HG03135 (cell line): Measurements from ENCODE around the gene SH3BP4.

Experiments
- ATAC-seq: cut with Tn5 transposase; IDR thresholded peaks from one replicate; pipeline ENCODE4 v1.9.1; 2021; ENCODE audit warnings: mild to moderate bottlenecking, moderate library complexity; ENCODE audit not compliant: unreplicated experiment

The SH3BP4 gene

DNA sequence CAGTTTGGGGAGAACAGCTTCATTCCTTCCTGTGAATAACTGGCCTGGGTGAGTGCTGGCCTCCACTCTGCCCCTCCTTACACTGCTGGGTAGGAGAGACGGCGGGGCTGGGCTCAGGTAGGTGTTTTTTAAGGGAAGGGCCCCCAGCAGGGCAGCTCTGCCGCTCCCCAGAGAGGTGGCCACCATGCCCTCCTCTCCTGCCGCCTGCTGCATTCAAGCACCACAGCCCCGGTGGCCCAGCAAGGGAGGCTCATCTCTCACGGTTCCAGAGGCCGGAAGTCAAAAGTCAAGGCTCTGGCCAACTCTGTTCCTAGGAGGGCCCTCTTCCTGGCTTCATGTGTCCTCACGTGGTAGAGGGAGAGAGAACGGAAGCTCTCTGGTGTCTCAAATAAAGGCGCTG lies 81.1 kb downstream of the SH3BP4 start:
- no peak for ATAC-seq

DNA sequence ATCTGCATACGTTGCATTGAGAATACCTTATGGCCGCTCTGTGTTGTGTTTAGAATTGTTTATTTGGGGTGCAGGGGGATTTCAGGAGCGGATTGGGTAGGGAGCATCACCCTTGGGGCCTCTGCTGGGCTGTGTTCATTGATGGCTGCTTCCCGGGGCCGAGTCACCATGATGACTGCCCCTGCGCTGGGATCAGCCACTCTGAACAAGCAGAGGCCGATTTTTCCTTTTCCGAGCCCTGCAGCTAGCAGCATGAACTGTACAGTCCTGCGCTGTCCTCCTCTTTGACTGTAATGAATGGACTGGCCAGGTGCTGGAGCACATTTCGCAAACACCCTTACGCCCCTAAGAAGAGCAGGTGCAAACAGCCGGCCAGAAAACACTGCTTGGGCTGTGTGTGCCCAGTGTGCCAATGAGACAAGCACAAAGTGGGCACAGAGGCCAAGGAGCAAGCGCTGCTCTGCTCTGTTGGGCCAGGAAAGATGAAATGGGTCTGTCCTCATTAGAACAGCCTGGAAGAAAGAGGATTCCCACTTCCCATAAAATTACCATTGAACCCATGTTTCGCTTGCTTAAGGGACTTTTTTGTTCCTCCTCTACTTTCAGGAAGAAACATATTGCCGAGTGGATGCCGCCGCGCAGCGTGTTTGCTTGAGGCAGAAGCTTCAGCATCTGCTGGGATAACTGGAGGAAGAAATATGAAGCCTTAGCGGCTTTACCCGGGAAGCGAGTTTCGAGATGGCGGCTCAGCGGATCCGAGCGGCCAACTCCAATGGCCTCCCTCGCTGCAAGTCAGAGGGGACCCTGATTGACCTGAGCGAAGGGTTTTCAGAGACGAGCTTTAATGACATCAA lies 82.7 kb downstream of the SH3BP4 start:
- ATAC-seq = no peak

DNA sequence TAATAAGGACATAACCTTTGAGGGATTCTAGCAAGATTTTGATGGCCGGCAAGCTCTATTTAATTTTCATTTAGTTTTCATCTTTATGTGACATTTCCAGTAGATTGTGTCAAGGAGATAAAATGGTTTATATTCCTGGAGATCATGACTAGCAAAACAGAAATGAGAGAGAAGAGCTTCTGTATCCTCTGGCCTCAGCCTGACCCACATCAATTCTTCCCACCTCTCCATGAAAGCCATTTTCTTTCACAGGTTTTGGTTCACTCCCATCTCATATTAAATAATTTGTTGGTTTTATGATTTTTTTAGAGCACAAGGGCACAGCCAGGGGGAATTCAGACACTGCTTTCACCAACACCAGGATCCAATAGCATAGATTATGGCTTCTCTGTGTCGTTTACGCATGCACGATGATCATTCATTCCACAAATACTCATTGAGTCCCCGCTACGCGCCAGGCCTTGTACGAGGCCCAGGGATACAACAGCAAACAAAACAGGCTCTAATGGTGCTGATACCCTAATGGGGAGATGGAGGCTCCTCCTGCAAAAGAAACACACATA lies 85.9 kb downstream of the SH3BP4 start:
- no peak for ATAC-seq

DNA sequence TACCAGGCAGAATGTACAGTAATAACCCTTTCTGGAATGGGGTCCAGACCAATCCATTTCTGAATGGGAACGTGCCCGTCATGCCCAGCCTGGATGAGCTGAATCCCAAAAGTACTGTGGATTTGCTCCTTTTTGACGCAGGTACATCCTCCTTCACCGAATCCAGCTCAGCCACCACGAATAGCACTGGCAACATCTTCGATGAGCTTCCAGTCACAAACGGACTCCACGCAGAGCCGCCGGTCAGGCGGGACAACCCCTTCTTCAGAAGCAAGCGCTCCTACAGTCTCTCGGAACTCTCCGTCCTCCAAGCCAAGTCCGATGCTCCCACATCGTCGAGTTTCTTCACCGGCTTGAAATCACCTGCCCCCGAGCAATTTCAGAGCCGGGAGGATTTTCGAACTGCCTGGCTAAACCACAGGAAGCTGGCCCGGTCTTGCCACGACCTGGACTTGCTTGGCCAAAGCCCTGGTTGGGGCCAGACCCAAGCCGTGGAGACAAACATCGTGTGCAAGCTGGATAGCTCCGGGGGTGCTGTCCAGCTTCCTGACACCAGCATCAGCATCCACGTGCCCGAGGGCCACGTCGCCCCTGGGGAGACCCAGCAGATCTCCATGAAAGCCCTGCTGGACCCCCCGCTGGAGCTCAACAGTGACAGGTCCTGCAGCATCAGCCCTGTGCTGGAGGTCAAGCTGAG lies 89.6 kb downstream of the SH3BP4 start:
- ATAC-seq = no peak

DNA sequence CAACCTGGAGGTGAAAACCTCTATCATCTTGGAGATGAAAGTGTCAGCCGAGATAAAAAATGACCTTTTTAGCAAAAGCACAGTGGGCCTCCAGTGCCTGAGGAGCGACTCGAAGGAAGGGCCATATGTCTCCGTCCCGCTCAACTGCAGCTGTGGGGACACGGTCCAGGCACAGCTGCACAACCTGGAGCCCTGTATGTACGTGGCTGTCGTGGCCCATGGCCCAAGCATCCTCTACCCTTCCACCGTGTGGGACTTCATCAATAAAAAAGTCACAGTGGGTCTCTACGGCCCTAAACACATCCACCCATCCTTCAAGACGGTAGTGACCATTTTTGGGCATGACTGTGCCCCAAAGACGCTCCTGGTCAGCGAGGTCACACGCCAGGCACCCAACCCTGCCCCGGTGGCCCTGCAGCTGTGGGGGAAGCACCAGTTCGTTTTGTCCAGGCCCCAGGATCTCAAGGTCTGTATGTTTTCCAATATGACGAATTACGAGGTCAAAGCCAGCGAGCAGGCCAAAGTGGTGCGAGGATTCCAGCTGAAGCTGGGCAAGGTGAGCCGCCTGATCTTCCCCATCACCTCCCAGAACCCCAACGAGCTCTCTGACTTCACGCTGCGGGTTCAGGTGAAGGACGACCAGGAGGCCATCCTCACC lies 90.2 kb downstream of the SH3BP4 start:
- ATAC-seq = no peak

DNA sequence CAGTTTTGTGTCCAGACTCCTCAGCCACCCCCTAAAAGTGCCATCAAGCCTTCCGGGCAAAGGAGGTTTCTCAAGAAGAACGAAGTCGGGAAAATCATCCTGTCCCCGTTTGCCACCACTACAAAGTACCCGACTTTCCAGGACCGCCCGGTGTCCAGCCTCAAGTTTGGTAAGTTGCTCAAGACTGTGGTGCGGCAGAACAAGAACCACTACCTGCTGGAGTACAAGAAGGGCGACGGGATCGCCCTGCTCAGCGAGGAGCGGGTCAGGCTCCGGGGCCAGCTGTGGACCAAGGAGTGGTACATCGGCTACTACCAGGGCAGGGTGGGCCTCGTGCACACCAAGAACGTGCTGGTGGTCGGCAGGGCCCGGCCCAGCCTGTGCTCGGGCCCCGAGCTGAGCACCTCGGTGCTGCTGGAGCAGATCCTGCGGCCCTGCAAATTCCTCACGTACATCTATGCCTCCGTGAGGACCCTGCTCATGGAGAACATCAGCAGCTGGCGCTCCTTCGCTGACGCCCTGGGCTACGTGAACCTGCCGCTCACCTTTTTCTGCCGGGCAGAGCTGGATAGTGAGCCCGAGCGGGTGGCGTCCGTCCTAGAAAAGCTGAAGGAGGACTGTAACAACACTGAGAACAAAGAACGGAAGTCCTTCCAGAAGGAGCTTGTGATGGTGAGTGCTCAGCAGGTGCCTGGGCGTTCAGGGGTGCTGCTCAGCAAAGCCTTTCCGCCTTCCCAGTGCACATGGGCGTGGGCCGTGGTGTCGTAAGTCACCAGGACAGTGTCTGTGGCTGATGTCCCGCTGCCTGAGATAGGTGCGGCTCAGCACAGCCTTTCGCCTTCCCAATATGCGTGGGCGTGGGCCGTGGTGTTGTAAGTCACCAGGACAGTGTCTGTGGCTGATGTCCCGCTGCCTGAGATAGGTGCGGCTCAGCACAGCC lies 91.0 kb downstream of the SH3BP4 start:
- ATAC-seq = no peak

DNA sequence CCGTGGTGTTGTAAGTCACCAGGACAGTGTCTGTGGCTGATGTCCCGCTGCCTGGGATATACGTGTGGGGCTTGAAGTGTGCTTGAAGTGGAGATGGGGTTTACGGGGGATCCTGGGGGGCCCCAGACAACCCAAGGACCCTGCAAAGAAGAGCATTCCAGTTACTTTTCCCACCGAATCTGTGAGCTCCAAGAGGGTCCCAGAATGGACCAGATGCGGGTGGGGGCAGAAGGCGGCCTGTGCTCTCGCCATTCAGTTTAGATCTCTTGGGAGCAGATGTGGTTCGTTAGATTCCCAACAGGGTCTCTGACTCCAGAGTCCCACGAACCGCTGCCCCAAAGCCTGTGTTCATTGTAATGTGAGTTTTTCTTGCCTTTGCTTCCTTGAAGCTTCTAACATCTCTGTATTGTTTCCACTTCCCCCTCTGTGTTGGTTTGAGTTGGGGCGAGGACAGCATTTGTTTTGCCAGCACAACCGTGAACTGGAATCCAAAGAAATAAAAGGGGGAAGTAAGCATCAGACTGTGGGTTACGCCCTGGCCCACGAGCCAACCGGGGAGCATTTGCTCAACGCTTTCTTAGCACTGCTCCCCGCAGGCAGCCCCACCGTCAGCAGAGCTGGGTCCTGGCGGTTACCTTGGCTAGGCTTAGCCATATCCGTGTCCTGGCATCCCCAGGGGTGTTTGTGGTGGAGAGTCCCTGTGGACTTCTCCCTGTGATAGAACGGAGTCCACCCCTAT lies 92.1 kb downstream of the SH3BP4 start:
- ATAC-seq = no peak

DNA sequence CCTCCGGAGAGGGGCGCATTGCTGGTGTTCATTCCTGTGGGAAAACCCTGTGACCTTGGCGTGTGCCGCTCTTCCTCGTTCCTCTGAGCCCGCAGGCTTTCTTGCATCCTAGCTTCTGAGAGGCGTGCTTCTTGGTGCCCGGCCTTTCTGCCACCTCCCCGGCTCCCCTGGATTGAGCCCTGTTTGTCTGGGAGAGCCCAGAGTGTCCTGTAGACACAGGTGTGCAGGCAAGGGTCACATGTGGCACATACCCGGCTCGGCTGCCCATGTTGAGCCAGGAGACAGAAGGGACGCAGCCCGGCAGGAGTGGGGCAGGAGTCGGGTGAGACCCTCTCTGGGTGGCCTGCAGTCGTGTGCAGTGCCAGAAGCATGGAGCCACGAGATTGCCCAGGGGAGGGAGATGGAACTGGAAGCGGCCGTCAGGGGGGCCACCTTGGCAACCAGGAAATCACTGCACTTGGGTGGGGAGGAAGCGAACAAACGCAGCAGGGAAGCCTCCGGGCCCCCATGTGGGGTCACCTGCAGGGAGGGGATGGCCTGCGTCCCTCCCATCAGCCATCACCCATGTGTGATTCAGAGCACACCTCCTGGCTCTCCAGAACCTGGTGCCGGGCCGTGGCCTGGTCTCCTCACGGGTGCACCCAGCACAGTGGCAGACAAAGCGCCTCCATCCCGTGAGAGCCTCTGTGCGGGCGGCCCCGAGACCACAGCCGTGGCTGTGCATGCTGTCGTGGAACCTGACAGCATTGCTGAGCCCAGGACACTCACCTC lies 92.9 kb downstream of the SH3BP4 start:
- ATAC-seq = no peak

DNA sequence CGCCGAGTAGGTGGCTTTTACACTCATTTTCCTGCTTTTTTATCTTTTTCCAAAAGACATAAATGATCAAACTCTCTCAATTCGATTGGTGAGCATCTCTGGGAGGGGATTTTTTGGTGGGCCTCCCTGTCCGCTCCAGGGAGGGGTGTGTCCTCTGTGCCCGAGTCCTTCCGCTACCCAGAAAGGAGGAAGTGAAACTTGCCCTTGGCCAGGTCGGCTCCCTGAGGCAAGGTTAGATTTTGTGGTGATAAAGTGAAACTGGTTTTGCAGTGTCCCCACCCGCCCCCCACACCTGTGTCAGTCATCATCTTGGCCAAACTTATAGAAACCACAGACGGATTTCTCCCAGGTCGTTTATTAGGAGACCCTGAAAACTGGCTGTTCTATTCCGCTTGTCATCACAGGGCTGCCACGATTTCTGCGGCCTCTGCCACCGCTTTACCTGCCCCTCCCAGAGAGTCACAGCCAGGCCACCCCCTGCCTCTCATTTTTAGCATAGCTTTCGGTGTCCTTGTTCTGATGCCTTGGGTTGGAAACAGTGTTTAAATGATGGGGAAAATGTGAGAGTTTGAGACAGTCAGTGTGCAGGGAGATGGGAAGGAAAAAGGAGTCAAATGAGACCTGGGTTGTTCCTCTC lies 93.6 kb downstream of the SH3BP4 start:
- no peak for ATAC-seq

DNA sequence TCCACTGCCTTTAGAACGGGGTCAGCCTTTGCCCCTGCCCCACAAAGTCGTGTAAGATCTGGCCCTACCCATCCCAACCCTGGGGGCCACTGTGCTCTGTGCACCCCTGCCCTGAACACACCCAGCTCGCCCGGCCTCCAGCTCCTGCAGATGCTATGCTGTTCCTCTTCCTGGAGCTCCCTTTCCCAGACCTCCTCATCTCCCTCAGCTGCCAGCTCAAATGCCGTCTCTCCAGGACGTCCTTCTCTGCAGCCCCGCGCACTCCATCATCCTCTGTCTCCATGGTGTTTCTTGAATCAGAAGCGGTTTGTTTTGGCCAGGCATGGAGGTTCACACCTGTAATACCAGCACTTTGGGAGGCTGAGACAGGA lies 94.1 kb downstream of the SH3BP4 start:
- no peak for ATAC-seq

DNA sequence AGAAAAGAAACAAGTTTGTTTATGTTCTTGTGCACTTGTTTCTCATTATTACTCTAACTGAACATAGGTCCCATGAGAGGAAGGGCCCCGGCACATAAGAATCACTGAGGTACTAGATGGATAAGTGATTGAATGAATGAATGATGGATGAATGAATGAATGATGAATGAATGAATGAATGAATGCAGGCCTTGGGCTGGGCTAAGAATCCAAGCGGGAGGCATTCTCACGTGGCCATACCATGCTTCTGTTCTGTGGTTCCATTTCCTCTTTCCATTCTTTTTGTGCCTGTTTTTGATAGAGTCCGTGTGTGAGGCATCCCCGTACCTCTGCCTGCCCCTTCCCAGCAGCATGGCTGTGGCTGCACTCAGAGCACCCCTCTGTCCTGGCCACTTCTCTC lies 94.8 kb downstream of the SH3BP4 start:
- no peak for ATAC-seq

DNA sequence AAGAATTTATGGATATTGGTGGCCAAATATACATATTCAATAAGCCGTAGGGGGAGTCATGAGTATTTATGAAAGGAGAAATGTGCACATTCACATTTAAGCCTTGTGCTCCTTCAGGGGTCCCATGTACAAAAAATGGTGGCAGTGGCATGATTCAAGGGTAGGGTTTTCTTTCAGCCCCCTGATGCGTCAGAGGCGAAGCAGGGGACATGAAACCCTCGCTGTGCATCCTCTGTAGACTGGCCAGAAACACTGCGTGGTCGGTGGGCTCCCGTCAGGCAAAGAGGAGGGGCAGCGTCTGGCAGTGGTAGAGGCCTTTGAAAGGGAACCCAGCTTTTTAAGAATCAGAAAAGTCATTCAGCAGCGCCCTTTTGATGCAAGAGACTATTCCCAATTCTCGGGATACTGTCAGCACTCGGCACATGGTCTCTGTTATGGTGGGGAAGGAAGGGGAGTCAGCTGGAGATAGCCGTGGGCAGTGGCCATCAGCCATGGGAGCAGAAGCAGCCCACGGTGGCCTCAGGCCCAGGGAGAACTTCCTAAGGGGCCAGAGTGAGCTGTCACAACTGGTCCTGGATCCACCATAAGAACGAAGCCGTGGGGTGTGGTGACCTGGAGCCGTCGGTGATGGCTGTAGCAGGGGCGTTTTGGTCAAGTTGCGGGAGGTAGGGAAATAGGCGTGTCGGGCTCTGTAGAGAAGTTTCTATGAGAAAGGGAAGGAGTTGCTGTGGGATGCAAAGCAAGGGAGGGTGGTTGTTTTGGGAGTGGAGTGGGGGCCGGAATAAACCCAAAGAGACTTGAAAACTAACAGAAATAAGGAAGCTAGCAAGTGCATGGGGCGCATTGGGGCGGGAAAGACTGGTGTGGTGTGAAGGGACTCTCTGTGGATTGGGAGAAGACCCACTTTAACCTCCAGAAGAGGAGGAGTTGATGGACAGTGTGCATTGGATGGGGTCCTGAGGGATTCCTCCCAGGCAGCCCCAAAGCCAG lies 95.6 kb downstream of the SH3BP4 start:
- ATAC-seq = no peak

DNA sequence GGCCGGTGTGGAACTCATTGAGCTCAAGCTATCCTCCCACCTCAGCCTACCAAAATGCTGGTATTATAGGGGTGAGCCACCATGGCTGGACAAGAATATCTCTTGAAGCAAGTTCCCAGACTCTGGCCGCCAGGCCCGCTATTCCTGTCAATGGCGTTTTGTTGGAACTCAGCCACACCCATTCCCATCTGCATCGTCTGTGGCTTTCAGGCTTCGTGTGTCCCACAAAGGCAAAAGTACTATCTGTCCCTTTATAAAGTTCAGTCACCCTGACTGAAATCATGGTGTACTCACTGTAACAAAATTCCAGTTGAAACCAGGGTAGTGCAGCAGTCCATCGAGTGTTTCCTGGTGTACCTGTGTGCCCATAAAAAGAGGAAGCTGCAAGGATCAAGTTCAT lies 96.7 kb downstream of the SH3BP4 start:
- no peak for ATAC-seq

DNA sequence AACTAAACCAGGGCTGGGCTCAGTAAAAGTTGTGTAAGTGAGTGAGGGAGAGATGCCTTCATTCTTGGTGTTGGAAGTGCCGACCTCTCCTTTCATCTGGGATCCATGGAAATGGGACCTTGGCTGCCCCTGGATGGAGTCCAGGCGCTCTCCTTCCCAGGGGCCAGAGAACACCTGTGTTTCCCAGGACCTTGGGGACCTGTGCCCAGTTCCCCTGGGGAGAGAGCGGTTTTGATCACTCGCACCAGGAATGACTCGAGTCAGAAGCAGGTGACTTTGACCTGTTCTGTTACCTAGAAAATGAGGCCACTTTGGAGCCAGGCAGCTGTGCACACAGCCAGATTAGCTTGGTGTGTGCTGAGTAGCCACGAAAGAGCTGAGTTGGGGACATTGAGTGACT lies 97.3 kb downstream of the SH3BP4 start:
- ATAC-seq = no peak

DNA sequence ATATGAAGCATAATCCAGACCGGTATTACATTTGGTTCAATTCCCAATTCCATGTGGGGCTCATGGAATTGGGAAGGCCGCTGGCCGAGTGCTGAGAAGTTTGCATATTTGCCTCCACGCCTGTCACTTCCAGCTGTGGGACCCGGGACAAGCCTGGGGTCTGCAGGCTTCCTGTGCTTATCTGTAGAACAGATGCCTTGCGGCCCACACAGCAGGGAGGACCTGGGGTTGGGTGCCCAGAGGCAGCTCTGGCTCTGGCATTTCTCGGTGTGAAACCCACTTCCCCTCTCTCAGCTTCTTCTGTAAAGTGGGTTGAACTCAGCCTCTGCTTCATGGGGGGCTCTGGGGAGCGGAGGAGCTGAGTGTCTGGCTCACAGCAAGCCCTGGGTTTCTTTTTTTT lies 97.9 kb downstream of the SH3BP4 start:
- no peak for ATAC-seq

DNA sequence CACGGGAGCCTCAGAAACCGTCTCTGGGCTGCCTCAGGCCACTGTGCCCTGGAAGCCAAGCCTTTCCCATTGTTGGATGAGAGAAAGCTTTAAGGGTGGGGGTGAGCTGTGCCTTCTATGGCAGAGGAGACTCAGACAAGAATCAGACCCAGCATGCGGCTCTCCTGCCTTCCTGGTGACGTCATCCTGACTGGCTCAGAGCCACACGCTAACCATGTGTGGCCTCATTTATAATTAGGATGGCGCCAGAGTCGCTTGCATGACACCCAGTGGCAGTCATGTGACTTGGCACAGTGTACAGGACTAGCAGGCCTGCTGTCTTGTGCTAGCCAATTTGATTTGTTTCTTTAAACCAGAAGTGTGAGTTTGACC lies 99.1 kb downstream of the SH3BP4 start:
- ATAC-seq = no peak

DNA sequence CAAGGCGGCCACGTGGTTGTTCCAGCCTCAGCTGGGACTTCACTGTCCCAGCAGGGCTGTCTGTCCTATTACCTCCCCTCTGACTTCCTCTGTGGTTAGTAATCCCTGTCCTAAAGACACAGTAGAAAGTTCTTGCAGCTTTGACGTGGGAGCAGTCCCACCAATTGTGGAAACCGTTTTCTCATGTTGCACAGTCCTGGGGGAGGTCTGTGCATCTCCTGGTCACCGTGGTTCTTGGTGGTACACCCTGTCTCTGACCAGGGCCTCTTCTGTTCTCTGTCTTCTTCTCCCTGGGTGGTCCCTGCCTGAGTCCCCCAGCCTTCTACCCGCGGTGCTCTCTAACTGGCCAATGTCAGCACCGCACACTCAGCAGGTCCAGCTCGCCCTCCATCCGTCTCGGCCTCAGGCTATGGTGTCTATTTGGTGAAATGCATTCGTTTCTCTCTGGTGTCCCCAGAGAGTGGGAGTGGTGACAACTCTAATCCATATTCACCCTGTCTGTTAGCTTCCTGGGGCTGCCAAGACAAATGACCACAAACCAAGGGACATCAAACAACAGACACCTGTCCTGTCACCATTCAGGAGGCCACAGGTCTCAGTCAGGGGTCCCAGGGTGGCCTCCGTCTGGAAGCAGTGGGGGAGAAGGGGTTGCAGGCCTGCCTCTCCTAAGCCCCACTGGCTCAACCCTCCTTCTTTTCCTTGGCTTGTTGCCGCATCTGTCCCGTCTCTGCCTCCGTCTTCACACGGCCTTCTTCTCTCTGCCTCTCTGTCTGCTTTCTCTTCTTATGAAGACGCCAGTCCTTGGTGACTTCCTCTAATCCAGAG lies 99.8 kb downstream of the SH3BP4 start:
- ATAC-seq = no peak
